Stimulated activated CD4-positive, alpha-beta T cell treated with anti-CD3 and anti-CD28 coated beads, TNF-alpha, amount 100 ng/mL, for 1 hour (primary cell): ENCODE data around the gene YTHDF1.
"Not testable (repeated sequence)": the region's sequence is repeated elsewhere in the genome, so short reads cannot be mapped to it uniquely, and the experiment has no call there.

Experiments used
- DNase-seq, 3 donors: peaks; one replicate each; pipeline ENCODE4 v3.0.0-alpha.2; 2020; ENCODE audit warnings: low read depth in 3 of 3, low spot score in 1 of 3

Gene YTHDF1

GRCh38 chr20:63216041-63216848, at the start of gene YTHDF1:
Gene YTHDF1 (minus strand): TSS chr20:63216131. CDS start chr20:63215892, 239 bp downstream.
- peak; percentile 90 to 93 (median 91) for DNase-seq

- DNase-seq: no peak
Measured at GRCh38 chr20:63264519-63264918, 48.6 kb upstream of the YTHDF1 start.

- no peak for DNase-seq
Measured at GRCh38 chr20:63264000-63264399, 48.1 kb upstream of the YTHDF1 start.

GRCh38 chr20:63262836-63263235, 46.9 kb upstream of the YTHDF1 start:
- DNase-seq: no peak

GRCh38 chr20:63261795-63262528, 46.0 kb upstream of the YTHDF1 start:
- DNase-seq: no peak

GRCh38 chr20:63261060-63261794, 45.3 kb upstream of the YTHDF1 start:
- DNase-seq: no peak

- no peak for DNase-seq
Measured at GRCh38 chr20:63260521-63260920, 44.6 kb upstream of the YTHDF1 start.

- no peak for DNase-seq
Measured at GRCh38 chr20:63259734-63260460, 44.0 kb upstream of the YTHDF1 start.

GRCh38 chr20:63258781-63259180, 42.9 kb upstream of the YTHDF1 start:
- DNase-seq: no peak

GRCh38 chr20:63257629-63258028, 41.7 kb upstream of the YTHDF1 start:
- DNase-seq: no peak

- DNase-seq: no peak
Measured at GRCh38 chr20:63256954-63257353, 41.0 kb upstream of the YTHDF1 start.

GRCh38 chr20:63255931-63256704, 40.2 kb upstream of the YTHDF1 start:
- DNase-seq: no peak

GRCh38 chr20:63254606-63255384, 38.9 kb upstream of the YTHDF1 start:
- no peak for DNase-seq

- no peak for DNase-seq
Measured at GRCh38 chr20:63254232-63254605, 38.3 kb upstream of the YTHDF1 start, which contains the start of gene NKAIN4. Gene NKAIN4 (minus strand): TSS chr20:63254463. CDS start chr20:63254450, 13 bp downstream.

GRCh38 chr20:63253438-63254231, 37.7 kb upstream of the YTHDF1 start:
- DNase-seq: no peak

- no peak for DNase-seq
Measured at GRCh38 chr20:63253065-63253437, 37.1 kb upstream of the YTHDF1 start.

GRCh38 chr20:63252284-63252711, 36.4 kb upstream of the YTHDF1 start:
- no peak for DNase-seq

GRCh38 chr20:63251350-63251749, 35.4 kb upstream of the YTHDF1 start:
- DNase-seq: not testable (repeated sequence)

GRCh38 chr20:63249891-63250290, 34.0 kb upstream of the YTHDF1 start:
- no peak for DNase-seq
